H9 (cell line): ENCODE data around the gene CAMTA1. TPM values are rescaled to one million over a fixed set of nuclear protein-coding genes. Genes with fewer than 3 reads are reported as not detected.

Experiments used
- DNase-seq: peaks from one replicate; pipeline ENCODE4 v3.0.0-alpha.2; 2017
- H2AFZ ChIP-seq: one replicate; pipeline ENCODE4 v1.6.1; 2013; ENCODE audit warnings: mild to moderate bottlenecking, low read length, control low read depth, moderate library complexity
- H2AK5ac ChIP-seq: 2 replicates; pipeline ENCODE4 v1.6.1; 2013; ENCODE audit warnings: low read length, control low read depth, mixed read lengths; ENCODE audit not compliant: insufficient read length
- H2BK120ac ChIP-seq: one replicate; pipeline ENCODE4 v1.6.1; 2013; ENCODE audit warnings: low read depth, mild to moderate bottlenecking, low read length, control low read depth, inconsistent platforms; ENCODE audit not compliant: poor library complexity, severe bottlenecking
- H2BK12ac ChIP-seq: 2 replicates; pipeline ENCODE4 v1.6.1; 2013; ENCODE audit warnings: low read length, control low read depth, mixed read lengths, low read depth; ENCODE audit not compliant: insufficient read length
- H2BK15ac ChIP-seq: 2 replicates; pipeline ENCODE4 v1.6.1; 2013; ENCODE audit warnings: low read depth, low read length, control low read depth
- H2BK20ac ChIP-seq: one replicate; pipeline ENCODE4 v1.6.1; 2013; ENCODE audit warnings: low read depth, mild to moderate bottlenecking, low read length, control low read depth, inconsistent platforms; ENCODE audit not compliant: poor library complexity, severe bottlenecking
- H2BK5ac ChIP-seq: 2 replicates; pipeline ENCODE4 v1.6.1; 2013; ENCODE audit warnings: low read length, control low read depth, mixed read lengths; ENCODE audit not compliant: insufficient read length
- H3K14ac ChIP-seq: 2 replicates; pipeline ENCODE4 v1.6.1; 2013; ENCODE audit warnings: low read length, control low read depth; ENCODE audit not compliant: insufficient read depth
- H3K18ac ChIP-seq: 2 replicates; pipeline ENCODE4 v1.6.1; 2013; ENCODE audit warnings: low read depth, mild to moderate bottlenecking, mixed read lengths, low read length, control low read depth; ENCODE audit not compliant: insufficient read length
- H3K23ac ChIP-seq: 2 replicates; pipeline ENCODE4 v1.6.1; 2013; ENCODE audit warnings: low read length, control low read depth, mixed read lengths, low read depth; ENCODE audit not compliant: insufficient read length
- H3K23me2 ChIP-seq: 2 replicates; pipeline ENCODE4 v1.6.1; 2013; ENCODE audit warnings: low read depth, mild to moderate bottlenecking, mixed read lengths, low read length, control low read depth; ENCODE audit not compliant: insufficient read length, poor library complexity, severe bottlenecking
- H3K27ac ChIP-seq: 2 replicates; pipeline ENCODE4 v1.5.1; 2013; ENCODE audit warnings: low read length, control low read depth, mixed read lengths, low read depth; ENCODE audit not compliant: insufficient read length
- H3K27me3 ChIP-seq: 2 replicates; pipeline ENCODE4 v1.6.1; 2013; ENCODE audit warnings: low read length, control low read depth, inconsistent platforms; ENCODE audit not compliant: insufficient read depth
- H3K4ac ChIP-seq: 2 replicates; pipeline ENCODE4 v1.6.1; 2013; ENCODE audit warnings: low read depth, mild to moderate bottlenecking, control low read depth, inconsistent platforms, low read length, moderate library complexity
- H3K4me1 ChIP-seq: 2 replicates; pipeline ENCODE4 v1.6.1; 2013; ENCODE audit warnings: low read length, control low read depth, inconsistent platforms; ENCODE audit not compliant: insufficient read depth
- H3K4me2 ChIP-seq: 2 replicates; pipeline ENCODE4 v1.6.1; 2013; ENCODE audit warnings: low read length, control low read depth, mixed read lengths; ENCODE audit not compliant: insufficient read length, insufficient read depth
- H3K56ac ChIP-seq: 2 replicates; pipeline ENCODE4 v1.6.1; 2013; ENCODE audit warnings: low read depth, mild to moderate bottlenecking, mixed read lengths, low read length, control low read depth; ENCODE audit not compliant: insufficient read length
- H3K79me1 ChIP-seq: 2 replicates; pipeline ENCODE4 v1.6.1; 2013; ENCODE audit warnings: low read depth, mild to moderate bottlenecking, moderate library complexity, low read length, control low read depth, inconsistent platforms; ENCODE audit not compliant: insufficient read depth, poor library complexity, severe bottlenecking
- H3K79me2 ChIP-seq: 2 replicates; pipeline ENCODE4 v1.6.1; 2013; ENCODE audit warnings: low read length, control low read depth, inconsistent platforms; ENCODE audit not compliant: insufficient read depth
- H3K9ac ChIP-seq: 2 replicates; pipeline ENCODE4 v1.6.1; 2013; ENCODE audit warnings: low read length, control low read depth, mixed read lengths; ENCODE audit not compliant: insufficient read length; ENCODE audit errors: extremely low read depth
- H3K9me3 ChIP-seq: one replicate; pipeline ENCODE4 v1.6.1; 2013; ENCODE audit warnings: low read depth, low read length, inconsistent platforms; ENCODE audit not compliant: control insufficient read depth
- H3T11ph ChIP-seq: one replicate; pipeline ENCODE4 v1.6.1; 2013; ENCODE audit warnings: mild to moderate bottlenecking, low read length, control low read depth, inconsistent platforms
- H4K20me1 ChIP-seq: one replicate; pipeline ENCODE4 v1.6.1; 2013; ENCODE audit not compliant: control insufficient read depth, insufficient read length, insufficient read depth
- H4K5ac ChIP-seq: 2 replicates; pipeline ENCODE4 v1.6.1; 2013; ENCODE audit warnings: low read depth, mild to moderate bottlenecking, mixed read lengths, low read length, control low read depth; ENCODE audit not compliant: insufficient read length
- H4K8ac ChIP-seq: replicated peaks from 2 replicates; pipeline ENCODE4 v1.6.1; 2013; ENCODE audit warnings: low read length, control low read depth, mixed read lengths, low read depth; ENCODE audit not compliant: insufficient read length
- H4K91ac ChIP-seq: 2 replicates; pipeline ENCODE4 v1.6.1; 2013; ENCODE audit warnings: low read depth, mild to moderate bottlenecking, moderate library complexity, mixed read lengths, low read length, control low read depth; ENCODE audit not compliant: insufficient read length
- H3K27ac Mint-ChIP-seq, 3 experiments: 2 replicates in 2 of 3; 3 replicates in 1 of 3; pipeline ENCODE4 v1.8.0; 2020 to 2021; ENCODE audit warnings: mixed read lengths in 3 of 3, mild to moderate bottlenecking in 1 of 3, moderate library complexity in 1 of 3
- H3K27me3 Mint-ChIP-seq: 2 replicates; pipeline ENCODE4 v1.8.0; 2021; ENCODE audit warnings: low read depth, mild to moderate bottlenecking, moderate library complexity, mixed read lengths
- H3K36me3 Mint-ChIP-seq, 3 experiments: 2 replicates in 2 of 3; 3 replicates in 1 of 3; pipeline ENCODE4 v1.8.0; 2020 to 2021; ENCODE audit warnings: low read depth in 3 of 3, mixed read lengths in 3 of 3; ENCODE audit not compliant: insufficient read depth in 1 of 3
- H3K4me1 Mint-ChIP-seq, 2 experiments: 2 replicates each; pipeline ENCODE4 v1.8.0; 2020; ENCODE audit warnings: mixed read lengths in 2 of 2
- H3K4me3 Mint-ChIP-seq, 2 experiments: 2 replicates in 1 of 2; 3 replicates in 1 of 2; pipeline ENCODE4 v1.8.0; 2020 to 2021; ENCODE audit warnings: mild to moderate bottlenecking in 2 of 2, mixed read lengths in 2 of 2, moderate library complexity in 1 of 2
- H3K9me3 Mint-ChIP-seq, 2 experiments: 2 replicates in 1 of 2; 3 replicates in 1 of 2; pipeline ENCODE4 v1.8.0; 2020; ENCODE audit warnings: mild to moderate bottlenecking in 2 of 2, mixed read lengths in 2 of 2, moderate library complexity in 1 of 2
- WGBS: extraction: QIAGEN DNeasy Blood & Tissue Kit; methylation state at CpG from one replicate; pipeline ENCODE4 v1.1.7; 2013; ENCODE audit warnings: missing lambda C conversion rate, low lambda C conversion rate, mixed read lengths; ENCODE audit not compliant: insufficient read length; ENCODE audit errors: extremely low coverage; 5-methylcytosine and 5-hydroxymethylcytosine counted together
- total RNA-seq: library from RNA; stranded (reverse); gene quantifications from 2 replicates; pipeline ENCODE4 v1.2.1, GENCODE V29; 2021
- TF ChIP-seq, protein P1 (sequence below): fragments of 200-600 bp; sonication (generic); conservative IDR thresholded peaks from 3 replicates; pipeline ENCODE4 v1.8.0; 2021; ENCODE audit warnings: antibody characterized with exemption, mild to moderate bottlenecking

CAMTA1 gene
- total RNA-seq, 1 experiment from 2014 or later: 115 TPM

DNA sequence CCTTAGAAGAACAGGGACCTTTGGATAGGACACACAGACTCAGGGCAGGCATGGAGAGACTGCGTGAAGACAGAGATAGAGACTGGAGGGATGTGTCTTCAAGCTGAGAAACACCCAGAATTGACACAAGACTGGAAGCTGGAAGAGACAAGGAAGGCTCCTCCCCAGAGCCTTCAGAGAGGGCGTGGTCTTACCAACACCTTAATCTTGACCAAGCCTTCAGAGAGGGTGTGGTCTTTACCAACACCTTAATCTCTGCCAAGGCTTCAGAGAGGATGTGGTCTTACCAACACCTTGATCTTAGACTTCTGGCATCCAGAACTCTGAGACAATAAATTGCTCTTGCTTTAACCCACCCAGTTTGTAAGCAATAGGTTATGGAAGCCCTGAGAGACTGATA is 504.4 kb downstream of the CAMTA1 start:
- H4K8ac ChIP-seq: no peak overlapping the region
- H3K56ac ChIP-seq: no peak overlapping the region
- Mint-ChIP-seq H3K4me1 (peaks cover 19 to 42% of the 10 kb centered on the region in 2 experiments), H3K36me3 (no peaks in the 10 kb centered on the region; a peak in 1 of 7 replicates), H3K4me3 (no peak overlapping the region), H3K27me3 (peaks cover 9% of the 10 kb centered on the region), H3K27ac (no peak overlapping the region; a peak in 1 of 7 replicates), H3K9me3 (no peaks in the 10 kb centered on the region)
- no peak overlapping the region for H3K18ac ChIP-seq
- H2AK5ac ChIP-seq: no peak overlapping the region
- DNase-seq: no peak
- no peak overlapping the region for H3K27ac ChIP-seq
- no peak overlapping the region for H4K5ac ChIP-seq
- H3K4me2 ChIP-seq: no peak overlapping the region
- no peaks in the 10 kb centered on the region for H3K79me1 ChIP-seq
- H4K91ac ChIP-seq: no peak overlapping the region
- no peak overlapping the region for H3K23ac ChIP-seq
- H2BK5ac ChIP-seq: no peak overlapping the region
- H2BK15ac ChIP-seq: no peak overlapping the region
- no peak overlapping the region for H3K14ac ChIP-seq
- H2BK12ac ChIP-seq: no peak overlapping the region
- WGBS: no CpG with 5 or more reads among the region's 2 CpGs
- no peaks in the 10 kb centered on the region for H3K23me2 ChIP-seq
- no peak overlapping the region for H3K4ac ChIP-seq
- H2AFZ ChIP-seq: no peak overlapping the region
- no peak overlapping the region for H2BK20ac ChIP-seq
- no peaks in the 10 kb centered on the region for H3K79me2 ChIP-seq
- H3K4me1 ChIP-seq: peaks cover 8% of the 10 kb centered on the region; the same call in 1 of the 2 replicates
- H3T11ph ChIP-seq: no peak overlapping the region
- no peak overlapping the region for H2BK120ac ChIP-seq
- TF ChIP-seq, protein P1, sequence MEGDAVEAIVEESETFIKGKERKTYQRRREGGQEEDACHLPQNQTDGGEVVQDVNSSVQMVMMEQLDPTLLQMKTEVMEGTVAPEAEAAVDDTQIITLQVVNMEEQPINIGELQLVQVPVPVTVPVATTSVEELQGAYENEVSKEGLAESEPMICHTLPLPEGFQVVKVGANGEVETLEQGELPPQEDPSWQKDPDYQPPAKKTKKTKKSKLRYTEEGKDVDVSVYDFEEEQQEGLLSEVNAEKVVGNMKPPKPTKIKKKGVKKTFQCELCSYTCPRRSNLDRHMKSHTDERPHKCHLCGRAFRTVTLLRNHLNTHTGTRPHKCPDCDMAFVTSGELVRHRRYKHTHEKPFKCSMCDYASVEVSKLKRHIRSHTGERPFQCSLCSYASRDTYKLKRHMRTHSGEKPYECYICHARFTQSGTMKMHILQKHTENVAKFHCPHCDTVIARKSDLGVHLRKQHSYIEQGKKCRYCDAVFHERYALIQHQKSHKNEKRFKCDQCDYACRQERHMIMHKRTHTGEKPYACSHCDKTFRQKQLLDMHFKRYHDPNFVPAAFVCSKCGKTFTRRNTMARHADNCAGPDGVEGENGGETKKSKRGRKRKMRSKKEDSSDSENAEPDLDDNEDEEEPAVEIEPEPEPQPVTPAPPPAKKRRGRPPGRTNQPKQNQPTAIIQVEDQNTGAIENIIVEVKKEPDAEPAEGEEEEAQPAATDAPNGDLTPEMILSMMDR: no peak
- H3K27me3 ChIP-seq: no peaks in the 10 kb centered on the region
- no peaks in the 10 kb centered on the region for H4K20me1 ChIP-seq
- H3K9me3 ChIP-seq: no peaks in the 10 kb centered on the region
- H3K9ac ChIP-seq: no peak overlapping the region
